HEK293 (cell line): Measurements from ENCODE around the gene DDX31.

Source experiments
- AEBP2 ChIP-seq: fragments of 450-650 bp; formaldehyde crosslinking; IDR thresholded peaks from 2 replicates; pipeline ENCODE4 v1.5.1; 2016; ENCODE audit warnings: missing biosample characterization, missing genetic modification characterization, borderline replicate concordance
- HIC1 ChIP-seq: fragments of 450-650 bp; formaldehyde crosslinking; IDR thresholded peaks from 2 replicates; pipeline ENCODE4 v1.5.1; 2016; ENCODE audit warnings: missing biosample characterization, missing genetic modification characterization
- HOXA7 ChIP-seq: sonication (generic); formaldehyde crosslinking; IDR thresholded peaks from 2 replicates; pipeline ENCODE4 v1.8.1; 2022; ENCODE audit warnings: missing genetic modification reagents, borderline replicate concordance
- IKZF3 ChIP-seq: fragments of 450-650 bp; IDR thresholded peaks from 2 replicates; pipeline ENCODE4 v1.5.0; 2018; ENCODE audit warnings: missing biosample characterization, mild to moderate bottlenecking, missing genetic modification characterization, moderate library complexity
- SP7 ChIP-seq: fragments of 450-650 bp; formaldehyde crosslinking; IDR thresholded peaks from 2 replicates; pipeline ENCODE4 v1.5.1; 2016; ENCODE audit warnings: missing biosample characterization, missing genetic modification characterization
- TSHZ1 ChIP-seq: fragments of 450-650 bp; formaldehyde crosslinking; IDR thresholded peaks from 2 replicates; pipeline ENCODE4 v1.5.1; 2016; ENCODE audit warnings: missing biosample characterization, missing genetic modification characterization, borderline replicate concordance
- ZFHX2 ChIP-seq: fragments of 450-650 bp; formaldehyde crosslinking; conservative IDR thresholded peaks from 2 replicates; pipeline ENCODE4 v1.5.1; 2016; ENCODE audit warnings: missing biosample characterization, missing genetic modification characterization
- ZNF114 ChIP-seq: fragments of 450-650 bp; formaldehyde crosslinking; IDR thresholded peaks from 2 replicates; pipeline ENCODE4 v1.5.0; 2017; ENCODE audit warnings: missing biosample characterization, missing genetic modification characterization
- ZNF132 ChIP-seq: fragments of 450-650 bp; formaldehyde crosslinking; IDR thresholded peaks from 2 replicates; pipeline ENCODE4 v1.5.1; 2017; ENCODE audit warnings: missing biosample characterization, missing genetic modification characterization, borderline replicate concordance
- ZNF16 ChIP-seq: fragments of 450-650 bp; formaldehyde crosslinking; IDR thresholded peaks from 2 replicates; pipeline ENCODE4 v1.5.1; 2016; ENCODE audit warnings: low read depth, missing biosample characterization, missing genetic modification characterization
- ZNF184 ChIP-seq: fragments of 450-650 bp; IDR thresholded peaks from 2 replicates; pipeline ENCODE4 v1.5.1; 2018; ENCODE audit warnings: missing biosample characterization, mild to moderate bottlenecking, missing genetic modification characterization
- ZNF221 ChIP-seq: fragments of 450-650 bp; formaldehyde crosslinking; IDR thresholded peaks from 2 replicates; pipeline ENCODE4 v1.5.1; 2017; ENCODE audit warnings: missing biosample characterization, missing genetic modification characterization, borderline replicate concordance
- ZNF248 ChIP-seq: fragments of 450-650 bp; formaldehyde crosslinking; IDR thresholded peaks from 2 replicates; pipeline ENCODE4 v1.5.1; 2017; ENCODE audit warnings: missing biosample characterization, missing genetic modification characterization
- ZNF324 ChIP-seq: fragments of 450-650 bp; formaldehyde crosslinking; IDR thresholded peaks from 2 replicates; pipeline ENCODE4 v1.5.1; 2016; ENCODE audit warnings: missing biosample characterization, missing genetic modification characterization
- ZNF366 ChIP-seq: fragments of 450-650 bp; formaldehyde crosslinking; conservative IDR thresholded peaks from 2 replicates; pipeline ENCODE4 v1.5.1; 2016; ENCODE audit warnings: missing biosample characterization, missing genetic modification characterization
- ZNF416 ChIP-seq: fragments of 450-650 bp; formaldehyde crosslinking; IDR thresholded peaks from 2 replicates; pipeline ENCODE4 v1.5.1; 2016; ENCODE audit warnings: missing biosample characterization, missing genetic modification characterization
- ZNF510 ChIP-seq: fragments of 450-650 bp; formaldehyde crosslinking; IDR thresholded peaks from 2 replicates; pipeline ENCODE4 v1.5.1; 2018; ENCODE audit warnings: mild to moderate bottlenecking, missing genetic modification characterization, missing biosample characterization; ENCODE audit not compliant: insufficient replicate concordance
- ZNF521 ChIP-seq: fragments of 450-650 bp; formaldehyde crosslinking; IDR thresholded peaks from 2 replicates; pipeline ENCODE4 v1.5.1; 2017; ENCODE audit warnings: missing biosample characterization, mild to moderate bottlenecking, missing genetic modification characterization
- ZNF529 ChIP-seq: fragments of 450-650 bp; formaldehyde crosslinking; IDR thresholded peaks from 2 replicates; pipeline ENCODE4 v1.5.1; 2017; ENCODE audit warnings: missing genetic modification characterization, missing biosample characterization; ENCODE audit not compliant: insufficient replicate concordance
- ZNF548 ChIP-seq: fragments of 450-650 bp; formaldehyde crosslinking; IDR thresholded peaks from 2 replicates; pipeline ENCODE4 v1.5.1; 2016; ENCODE audit warnings: missing biosample characterization, missing genetic modification characterization
- ZNF621 ChIP-seq: fragments of 450-650 bp; formaldehyde crosslinking; IDR thresholded peaks from 2 replicates; pipeline ENCODE4 v1.5.1; 2017; ENCODE audit warnings: missing biosample characterization, missing genetic modification characterization
- ZNF677 ChIP-seq: fragments of 450-650 bp; IDR thresholded peaks from 2 replicates; pipeline ENCODE4 v1.5.0; 2018; ENCODE audit warnings: missing biosample characterization, mild to moderate bottlenecking, missing genetic modification characterization, moderate library complexity
- ZNF704 ChIP-seq: fragments of 450-650 bp; formaldehyde crosslinking; IDR thresholded peaks from 2 replicates; pipeline ENCODE4 v1.5.1; 2016; ENCODE audit warnings: missing biosample characterization, missing genetic modification characterization
- ZNF76 ChIP-seq: fragments of 450-650 bp; formaldehyde crosslinking; IDR thresholded peaks from 2 replicates; pipeline ENCODE4; 2016; ENCODE audit warnings: low read depth, missing biosample characterization, missing genetic modification characterization, borderline replicate concordance
- ZNF792 ChIP-seq: fragments of 450-650 bp; formaldehyde crosslinking; IDR thresholded peaks from 2 replicates; pipeline ENCODE4 v1.5.1; 2016; ENCODE audit warnings: missing biosample characterization, missing genetic modification characterization
- ZSCAN18 ChIP-seq: fragments of 450-650 bp; formaldehyde crosslinking; IDR thresholded peaks from 2 replicates; pipeline ENCODE4 v1.5.1; 2016; ENCODE audit warnings: missing biosample characterization, missing genetic modification characterization

DDX31 gene

GRCh38 chr9:132669698-132670456, at the start of gene DDX31 (continued):
- TF ChIP-seq SP7 (tag by site-specific recombination) (peak; percentile 63; the same call in 1 of the 2 replicates), ZNF416 (tag by site-specific recombination) (no peak), ZNF324 (peak; percentile 81), ZNF548 (tag by site-specific recombination) (no peak), ZNF621 (no peak), ZNF510 (tag by site-specific recombination) (no peak), ZNF221 (tag by site-specific recombination) (no peak), ZSCAN18 (tag by site-specific recombination) (no peak), ZNF114 (tag by site-specific recombination) (no peak), HOXA7 (CRISPR knock-in tag) (no peak), ZNF76 (tag by site-specific recombination) (peak; percentile 82), AEBP2 (tag by site-specific recombination) (no peak), TSHZ1 (tag by site-specific recombination) (no peak), ZFHX2 (tag by site-specific recombination) (peak; percentile 94), ZNF184 (tag by site-specific recombination) (no peak; the same call in none of the 2 replicates), ZNF521 (tag by site-specific recombination) (no peak), ZNF529 (tag by site-specific recombination) (no peak), ZNF366 (tag by site-specific recombination) (0 out of 2 replicates have a peak, but pooled peaks have one; percentile 15), ZNF132 (tag by site-specific recombination) (no peak), ZNF792 (tag by site-specific recombination) (no peak), ZNF16 (tag by site-specific recombination) (no peak), HIC1 (tag by site-specific recombination) (peak; percentile 71; the same call in 1 of the 2 replicates), ZNF704 (tag by site-specific recombination) (peak; percentile 54; the same call in 1 of the 2 replicates), IKZF3 (tag by site-specific recombination) (no peak), ZNF677 (tag by site-specific recombination) (no peak), ZNF248 (tag by site-specific recombination) (no peak)
